Stimulated activated CD4-positive, alpha-beta T cell treated with anti-CD3 and anti-CD28 coated beads, Interleukin-1b, Interleukin-23, amount 100 ng/mL, for 1 hour (primary cell): ENCODE data around the gene UST.
"Not testable (repeated sequence)": the region's sequence is repeated elsewhere in the genome, so short reads cannot be mapped to it uniquely, and the experiment has no call there.

Experiments used
- DNase-seq, 2 donors: peaks; one replicate each; pipeline ENCODE4 v3.0.0-alpha.2; 2020; ENCODE audit warnings: low read depth in 2 of 2

UST gene

GRCh38 chr6:148898376-148899014 is 151.7 kb downstream of the UST start:
- DNase-seq = no peak

GRCh38 chr6:148904896-148905870 is 158.4 kb downstream of the UST start:
- no peak for DNase-seq

- no peak for DNase-seq
These were observed 159.1 kb downstream of the UST start for GRCh38 chr6:148905901-148906300.

- no peak for DNase-seq
These were observed 159.6 kb downstream of the UST start for GRCh38 chr6:148906386-148906785.

GRCh38 chr6:148907573-148907972 is 160.7 kb downstream of the UST start:
- DNase-seq = no peak

GRCh38 chr6:148912252-148912651 is 165.4 kb downstream of the UST start:
- no peak for DNase-seq

GRCh38 chr6:148915810-148916209 is 169.0 kb downstream of the UST start:
- DNase-seq = no peak

GRCh38 chr6:148916485-148916884 is 169.7 kb downstream of the UST start:
- not testable (repeated sequence) for DNase-seq

GRCh38 chr6:148924226-148925012 is 177.6 kb downstream of the UST start:
- DNase-seq = no peak

GRCh38 chr6:148925701-148926100 is 178.9 kb downstream of the UST start:
- no peak for DNase-seq

GRCh38 chr6:148926478-148926877 is 179.6 kb downstream of the UST start:
- DNase-seq = no peak

GRCh38 chr6:148927586-148927985 is 180.8 kb downstream of the UST start:
- no peak for DNase-seq

- DNase-seq = no peak
These were observed 182.0 kb downstream of the UST start for GRCh38 chr6:148928811-148929210.

- DNase-seq = no peak
These were observed 185.4 kb downstream of the UST start for GRCh38 chr6:148932208-148932607.

- DNase-seq = no peak
These were observed 185.9 kb downstream of the UST start for GRCh38 chr6:148932731-148933130.

- DNase-seq = no peak
These were observed 187.7 kb downstream of the UST start for GRCh38 chr6:148934539-148934938.

GRCh38 chr6:148934961-148935360 is 188.1 kb downstream of the UST start:
- no peak for DNase-seq

GRCh38 chr6:148935705-148936435 is 189.0 kb downstream of the UST start:
- DNase-seq = no peak

- no peak for DNase-seq
These were observed 196.6 kb downstream of the UST start for GRCh38 chr6:148943451-148943850.

GRCh38 chr6:148944608-148945007 is 197.8 kb downstream of the UST start:
- no peak for DNase-seq

- no peak for DNase-seq
These were observed 198.6 kb downstream of the UST start for GRCh38 chr6:148945301-148946021.
